ENCODE results near the gene LCN10.

DNA sequence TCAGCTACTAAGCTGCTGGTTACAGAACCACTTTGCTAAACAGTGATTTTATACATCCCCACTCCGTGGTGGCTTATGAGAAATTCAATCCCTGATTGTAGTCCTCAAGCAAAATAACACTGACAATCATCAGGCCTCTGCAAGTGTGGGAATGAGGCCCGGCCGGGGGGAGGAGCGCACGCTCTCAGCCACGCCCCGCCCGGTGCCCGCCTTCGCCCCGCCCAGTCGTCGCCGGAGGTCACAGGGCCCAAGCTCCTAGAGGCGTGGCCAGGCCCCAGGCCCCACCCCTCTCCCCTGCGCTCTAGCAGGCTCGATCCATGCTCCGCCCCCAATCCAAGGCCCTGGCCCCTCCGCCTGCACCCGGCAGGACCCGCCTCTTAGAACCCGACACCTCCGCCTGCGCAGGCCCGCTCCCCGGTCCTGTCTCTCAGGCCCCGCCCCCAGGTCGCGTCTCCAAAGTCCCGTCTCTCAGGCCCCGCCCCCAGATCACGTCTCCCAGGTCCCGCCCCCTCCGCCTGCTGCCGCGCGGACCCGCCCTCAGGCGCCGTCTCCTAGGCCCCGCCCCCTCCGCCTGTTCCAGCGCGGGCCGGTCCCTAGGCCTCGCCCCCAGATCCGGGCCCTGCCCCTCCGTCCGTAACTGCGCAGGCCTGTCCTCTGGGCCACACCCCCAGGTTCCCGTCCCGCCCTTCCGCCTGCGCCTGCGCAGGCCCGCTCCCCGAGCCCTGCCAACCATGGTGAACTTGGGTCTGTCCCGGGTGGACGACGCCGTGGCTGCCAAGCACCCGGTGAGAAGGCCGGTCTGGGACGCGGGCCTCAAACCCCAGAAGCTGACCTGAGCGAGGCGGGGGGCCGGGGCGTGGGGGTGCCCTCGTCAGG, 48.1 kb upstream of the LCN10 start, which contains the start of gene TMEM141:
- TF ChIP-seq, protein P1, sequence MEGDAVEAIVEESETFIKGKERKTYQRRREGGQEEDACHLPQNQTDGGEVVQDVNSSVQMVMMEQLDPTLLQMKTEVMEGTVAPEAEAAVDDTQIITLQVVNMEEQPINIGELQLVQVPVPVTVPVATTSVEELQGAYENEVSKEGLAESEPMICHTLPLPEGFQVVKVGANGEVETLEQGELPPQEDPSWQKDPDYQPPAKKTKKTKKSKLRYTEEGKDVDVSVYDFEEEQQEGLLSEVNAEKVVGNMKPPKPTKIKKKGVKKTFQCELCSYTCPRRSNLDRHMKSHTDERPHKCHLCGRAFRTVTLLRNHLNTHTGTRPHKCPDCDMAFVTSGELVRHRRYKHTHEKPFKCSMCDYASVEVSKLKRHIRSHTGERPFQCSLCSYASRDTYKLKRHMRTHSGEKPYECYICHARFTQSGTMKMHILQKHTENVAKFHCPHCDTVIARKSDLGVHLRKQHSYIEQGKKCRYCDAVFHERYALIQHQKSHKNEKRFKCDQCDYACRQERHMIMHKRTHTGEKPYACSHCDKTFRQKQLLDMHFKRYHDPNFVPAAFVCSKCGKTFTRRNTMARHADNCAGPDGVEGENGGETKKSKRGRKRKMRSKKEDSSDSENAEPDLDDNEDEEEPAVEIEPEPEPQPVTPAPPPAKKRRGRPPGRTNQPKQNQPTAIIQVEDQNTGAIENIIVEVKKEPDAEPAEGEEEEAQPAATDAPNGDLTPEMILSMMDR (IDR thresholded peaks at IDR 0.05; ENCODE audit: insufficient read depth, low read length), result no peak
- TF ChIP-seq SPI1 (IDR thresholded peaks at IDR 0.05; ENCODE audit: borderline replicate concordance, low read depth), result no peak
